ENCODE results near the gene MRPL37.

MRPL37 gene

GRCh38 chr1:54215523-54215922, 15.6 kb downstream of the MRPL37 start:
- no peaks in the 10 kb centered on the region for H3K4me1 ChIP-seq (ENCODE audit: insufficient read depth, low read length, severe bottlenecking)
- H3K4me3 ChIP-seq (ENCODE audit: low read depth, low read length, poor library complexity, severe bottlenecking), result no peak overlapping the region
- H3K36me3 ChIP-seq (ENCODE audit: insufficient read depth, low read length), result peaks cover 89% of the 10 kb centered on the region
- H3K9ac ChIP-seq (ENCODE audit: low read length), result no peak overlapping the region
- no peaks in the 10 kb centered on the region for H3F3A ChIP-seq (ENCODE audit: insufficient read depth, low read length)
- no peak overlapping the region for H3K4me2 ChIP-seq (ENCODE audit: low read length)
- no peaks in the 10 kb centered on the region for H3K9me2 ChIP-seq (ENCODE audit: low read depth, low read length)
- H3K27ac ChIP-seq (ENCODE audit: low read depth, low read length, poor library complexity, severe bottlenecking), result no peak overlapping the region
- no peaks in the 10 kb centered on the region for H4K20me1 ChIP-seq (ENCODE audit: insufficient read depth, low read length)
- TF ChIP-seq EZH2 (IDR thresholded peaks at IDR 0.05; ENCODE audit: borderline replicate concordance, low read length), result no peak
- no peak for TF ChIP-seq CTCF (IDR thresholded peaks at IDR 0.05; ENCODE audit: low read length)
- no peaks in the 10 kb centered on the region for H3K9me3 ChIP-seq (ENCODE audit: low read length)
- H3K79me2 ChIP-seq (ENCODE audit: insufficient read depth, low read length), result no peaks in the 10 kb centered on the region
- H2AFZ ChIP-seq (ENCODE audit: low read length), result no peak overlapping the region
- no peaks in the 10 kb centered on the region for H3K27me3 ChIP-seq (ENCODE audit: insufficient read depth, low read length)

GRCh38 chr1:54218883-54219687, 19.1 kb downstream of the MRPL37 start:
- H3K36me3 ChIP-seq (ENCODE audit: insufficient read depth, low read length), result peaks cover 63% of the 10 kb centered on the region
- no peaks in the 10 kb centered on the region for H3F3A ChIP-seq (ENCODE audit: insufficient read depth, low read length)
- no peak overlapping the region for H3K9ac ChIP-seq (ENCODE audit: low read length)
- TF ChIP-seq EZH2 (IDR thresholded peaks at IDR 0.05; ENCODE audit: borderline replicate concordance, low read length) (no peak), CTCF (IDR thresholded peaks at IDR 0.05; ENCODE audit: low read length) (no peak)
- no peak overlapping the region for H3K27ac ChIP-seq (ENCODE audit: low read depth, low read length, poor library complexity, severe bottlenecking)
- H3K79me2 ChIP-seq (ENCODE audit: insufficient read depth, low read length), result no peaks in the 10 kb centered on the region
- no peak overlapping the region for H2AFZ ChIP-seq (ENCODE audit: low read length)
- no peaks in the 10 kb centered on the region for H3K4me1 ChIP-seq (ENCODE audit: insufficient read depth, low read length, severe bottlenecking)
- H3K27me3 ChIP-seq (ENCODE audit: insufficient read depth, low read length), result no peaks in the 10 kb centered on the region
- H3K4me2 ChIP-seq (ENCODE audit: low read length), result no peak overlapping the region
- H3K4me3 ChIP-seq (ENCODE audit: low read depth, low read length, poor library complexity, severe bottlenecking), result no peak overlapping the region
- no peaks in the 10 kb centered on the region for H3K9me2 ChIP-seq (ENCODE audit: low read depth, low read length)
- no peaks in the 10 kb centered on the region for H4K20me1 ChIP-seq (ENCODE audit: insufficient read depth, low read length)
- H3K9me3 ChIP-seq (ENCODE audit: low read length), result no peaks in the 10 kb centered on the region

DNA sequence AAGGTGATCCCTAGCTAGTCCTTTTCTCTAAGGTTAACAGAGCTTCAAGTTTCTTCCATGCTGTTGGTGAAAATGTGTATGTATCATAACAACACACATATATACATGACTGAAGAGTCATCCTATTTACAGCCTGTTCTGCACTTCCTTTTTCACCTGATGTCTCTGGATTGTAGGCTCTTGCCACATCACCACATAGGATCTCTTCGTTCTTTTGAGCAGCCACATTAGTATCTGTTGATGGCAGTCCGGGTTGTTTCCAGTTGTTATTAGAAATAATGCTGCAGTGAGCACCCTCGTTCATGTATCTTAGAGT, 19.7 kb downstream of the MRPL37 start:
- Histone ChIP-seq H3K4me2 (ENCODE audit: low read length) (no peak overlapping the region), H3F3A (ENCODE audit: insufficient read depth, low read length) (no peaks in the 10 kb centered on the region), H3K4me1 (ENCODE audit: insufficient read depth, low read length, severe bottlenecking) (no peaks in the 10 kb centered on the region), H3K27me3 (ENCODE audit: insufficient read depth, low read length) (no peaks in the 10 kb centered on the region), H2AFZ (ENCODE audit: low read length) (no peak overlapping the region), H3K4me3 (ENCODE audit: low read depth, low read length, poor library complexity, severe bottlenecking) (no peak overlapping the region), H3K9ac (ENCODE audit: low read length) (no peak overlapping the region), H3K9me3 (ENCODE audit: low read length) (no peaks in the 10 kb centered on the region), H3K36me3 (ENCODE audit: insufficient read depth, low read length) (peaks cover 57% of the 10 kb centered on the region), H4K20me1 (ENCODE audit: insufficient read depth, low read length) (no peaks in the 10 kb centered on the region), H3K9me2 (ENCODE audit: low read depth, low read length) (no peaks in the 10 kb centered on the region), H3K27ac (ENCODE audit: low read depth, low read length, poor library complexity, severe bottlenecking) (no peak overlapping the region), H3K79me2 (ENCODE audit: insufficient read depth, low read length) (no peaks in the 10 kb centered on the region)
- TF ChIP-seq CTCF (IDR thresholded peaks at IDR 0.05; ENCODE audit: low read length) (no peak), EZH2 (IDR thresholded peaks at IDR 0.05; ENCODE audit: borderline replicate concordance, low read length) (no peak)
